Upper lobe of left lung (tissue), 6 donors: ENCODE data around the gene SLC45A3. TPM values are rescaled to one million over a fixed set of nuclear protein-coding genes. Genes with fewer than 3 reads are reported as not detected.

ENCODE experiments used
- ATAC-seq, 2 donors: fragments of 200-7000 bp; cut with Tn5 transposase; one replicate each; pipeline ENCODE4 v1.9.1; 2022; ENCODE audit warnings: mild to moderate bottlenecking in 2 of 2, moderate library complexity in 2 of 2; ENCODE audit not compliant: low FRiP score in 2 of 2
- DNase-seq, 2 donors: peaks; one replicate each; pipeline ENCODE4 v3.0.0-alpha.2; 2019 to 2020
- H3K27ac ChIP-seq, 4 donors: fragments of 200-600 bp; sonication (generic); one replicate each; pipeline ENCODE4 v1.5.1; 2016 to 2019
- H3K27me3 ChIP-seq, 4 donors: fragments of 200-600 bp; sonication (generic); one replicate each; pipeline ENCODE4 v1.5.1; 2017 to 2019
- H3K36me3 ChIP-seq, 4 donors: fragments of 200-600 bp; sonication (generic); one replicate each; pipeline ENCODE4 v1.5.1; 2016 to 2019
- H3K4me1 ChIP-seq, 4 donors: fragments of 200-600 bp; sonication (generic); one replicate each; pipeline ENCODE4 v1.5.1; 2018 to 2019
- H3K4me3 ChIP-seq, 4 donors: fragments of 200-600 bp; sonication (generic); one replicate each; pipeline ENCODE4 v1.5.1; 2017 to 2019; ENCODE audit warnings: mild to moderate bottlenecking in 2 of 4, moderate library complexity in 1 of 4
- H3K9me3 ChIP-seq, 4 donors: fragments of 200-600 bp; sonication (generic); one replicate each; pipeline ENCODE4 v1.5.1; 2018 to 2019
- EP300 ChIP-seq, 4 donors: sonication (generic); formaldehyde crosslinking; IDR thresholded peaks; one replicate each; pipeline ENCODE4 v1.5.1; 2017; ENCODE audit warnings: antibody characterized with exemption in 4 of 4, control low read depth in 2 of 4
- POLR2A ChIP-seq, 4 donors: fragments of 450-650 bp; IDR thresholded peaks; one replicate each; pipeline ENCODE4 v1.5.1; 2016 to 2017; ENCODE audit warnings: antibody characterized with exemption in 4 of 4, mild to moderate bottlenecking in 2 of 4
- POLR2AphosphoS5 ChIP-seq, 2 donors: sonication (generic); formaldehyde crosslinking; IDR thresholded peaks; one replicate each; pipeline ENCODE4 v1.5.1; 2017; ENCODE audit warnings: antibody characterized with exemption in 2 of 2
- WGBS, 2 donors: methylation state at CpG; one replicate each; pipeline ENCODE4 v1.1.5; 2017 to 2018; 5-methylcytosine and 5-hydroxymethylcytosine counted together
- total RNA-seq, 6 donors: library from RNA; depleted of rRNA in 4 of 6; stranded (reverse); fragments of >200 nt in 4 of 6; gene quantifications; one replicate each; pipeline versions ENCODE4 v1.1.0 to v1.2.1, GENCODE V29; 2016 to 2021
- TF ChIP-seq, protein P1 (sequence below), 6 experiments: fragments of 450-650 bp in 4 of 6; fragments of 200-600 bp in 2 of 6; sonication (generic) in 2 of 6; IDR thresholded peaks; one replicate each; pipeline ENCODE4 v1.5.1; 2016 to 2019; ENCODE audit warnings: antibody characterized with exemption in 6 of 6
- donor health status: DM: no; HTN: no; CAD: no; lungs with moderate emphysema.
- donor health status: DM: no; HTN: yes; CAD: no; lungs with severe emphysema.

The SLC45A3 gene
- total RNA-seq, 6 donors from 2014 or later = 2.1 to 9.9 (median 4.1) TPM

DNA sequence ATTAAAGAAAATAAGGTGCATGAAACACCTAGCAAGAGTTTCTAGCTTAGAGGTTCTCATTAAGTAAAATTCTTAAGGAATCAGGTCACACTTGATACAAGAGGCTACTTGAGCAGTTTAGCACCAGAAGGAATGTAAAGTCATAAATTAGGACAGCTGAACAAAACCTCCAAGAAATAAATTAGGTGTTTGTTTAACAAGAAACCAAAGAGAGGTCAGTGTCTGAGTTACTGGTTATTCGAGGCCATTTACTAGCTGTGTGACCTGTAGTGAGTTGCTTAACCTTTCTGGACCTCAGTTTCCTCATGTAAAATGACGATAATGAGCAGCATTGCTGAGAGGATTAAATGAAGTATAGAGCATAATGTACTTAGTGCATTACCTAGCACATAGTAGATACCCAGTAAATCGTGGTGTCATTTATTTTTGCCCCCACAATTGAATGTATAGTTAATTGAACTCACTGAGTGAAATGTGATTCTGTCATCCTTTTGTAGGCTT is 47.6 kb downstream of the SLC45A3 start:
- no peaks in the 10 kb centered on the region for H3K9me3 ChIP-seq
- peak overlapping the region; percentile 92 to 98 (median 95) for H3K27ac ChIP-seq
- H3K4me3 ChIP-seq = peak overlapping the region in 3 of 4 donors; percentile 72 to 84 (median 82)
- H3K4me1 ChIP-seq = peaks cover 23 to 34% (median 23%) of the 10 kb centered on the region in 4 donors
- ATAC-seq = no peak
- 46 to 61% methylated on average over 3 of the region's 3 CpGs for WGBS, 2 donors
- H3K27me3 ChIP-seq = no peaks in the 10 kb centered on the region
- H3K36me3 ChIP-seq = no peaks in the 10 kb centered on the region
- no peak for DNase-seq
- TF ChIP-seq EP300 (IDR thresholded peaks at IDR 0.05) = no peak
- no peak for TF ChIP-seq POLR2A (IDR thresholded peaks at IDR 0.05)
- TF ChIP-seq POLR2AphosphoS5 (IDR thresholded peaks at IDR 0.05) = no peak
- TF ChIP-seq, protein P1, sequence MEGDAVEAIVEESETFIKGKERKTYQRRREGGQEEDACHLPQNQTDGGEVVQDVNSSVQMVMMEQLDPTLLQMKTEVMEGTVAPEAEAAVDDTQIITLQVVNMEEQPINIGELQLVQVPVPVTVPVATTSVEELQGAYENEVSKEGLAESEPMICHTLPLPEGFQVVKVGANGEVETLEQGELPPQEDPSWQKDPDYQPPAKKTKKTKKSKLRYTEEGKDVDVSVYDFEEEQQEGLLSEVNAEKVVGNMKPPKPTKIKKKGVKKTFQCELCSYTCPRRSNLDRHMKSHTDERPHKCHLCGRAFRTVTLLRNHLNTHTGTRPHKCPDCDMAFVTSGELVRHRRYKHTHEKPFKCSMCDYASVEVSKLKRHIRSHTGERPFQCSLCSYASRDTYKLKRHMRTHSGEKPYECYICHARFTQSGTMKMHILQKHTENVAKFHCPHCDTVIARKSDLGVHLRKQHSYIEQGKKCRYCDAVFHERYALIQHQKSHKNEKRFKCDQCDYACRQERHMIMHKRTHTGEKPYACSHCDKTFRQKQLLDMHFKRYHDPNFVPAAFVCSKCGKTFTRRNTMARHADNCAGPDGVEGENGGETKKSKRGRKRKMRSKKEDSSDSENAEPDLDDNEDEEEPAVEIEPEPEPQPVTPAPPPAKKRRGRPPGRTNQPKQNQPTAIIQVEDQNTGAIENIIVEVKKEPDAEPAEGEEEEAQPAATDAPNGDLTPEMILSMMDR (IDR thresholded peaks at IDR 0.05) = no peak

DNA sequence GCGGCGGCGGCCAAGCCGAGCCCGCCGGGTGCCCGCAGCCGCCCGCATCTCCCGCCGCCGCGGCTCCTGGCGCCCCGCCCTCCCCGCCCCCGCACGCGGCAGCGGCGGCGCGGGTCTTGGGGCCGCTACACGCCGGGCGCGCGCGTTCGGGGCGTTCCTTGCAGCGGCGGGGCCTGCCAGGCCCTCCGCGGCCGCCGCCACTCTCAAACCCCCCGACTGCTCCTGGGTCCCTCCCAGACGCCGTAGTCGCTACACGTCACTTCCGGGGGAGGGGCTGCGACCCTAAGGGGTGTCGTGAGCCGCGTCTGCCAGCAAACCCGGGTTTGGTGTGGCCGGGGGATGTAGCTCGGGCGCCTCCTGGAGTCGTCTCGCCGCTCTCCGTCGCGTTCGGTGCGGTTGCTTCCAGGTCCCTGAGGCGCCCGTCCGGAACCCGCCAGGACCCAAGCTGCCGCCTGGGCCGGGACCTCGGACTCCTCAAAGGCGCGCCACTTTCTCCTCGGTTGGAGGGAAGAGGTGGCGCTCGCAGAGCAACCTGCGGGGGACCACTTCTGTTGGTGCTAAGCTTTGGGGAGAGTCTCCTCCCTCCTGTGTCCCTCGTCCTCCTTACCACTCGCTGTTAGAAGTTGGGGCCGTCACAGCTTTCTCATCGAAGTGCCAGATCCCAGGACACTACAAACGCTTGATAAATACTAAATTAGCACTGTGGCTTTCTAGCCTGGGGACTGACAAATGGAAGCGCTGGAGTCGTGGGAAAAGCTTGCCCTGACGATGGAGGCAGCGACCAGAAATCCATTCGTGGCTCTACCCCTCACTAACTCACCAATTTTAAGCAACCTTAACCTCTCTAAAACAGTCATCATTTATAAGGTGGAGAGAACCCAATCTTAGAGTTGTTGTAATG is 48.3 kb downstream of the SLC45A3 start, which contains the start of gene ELK4:
TSS of gene ELK4 (minus strand) at position 244 of the 901 bp plus-strand sequence. CDS start 8,129 bp downstream, outside the sequence.
- H3K4me1 ChIP-seq = peaks cover 23 to 33% (median 23%) of the 10 kb centered on the region in 4 donors
- ATAC-seq (peak; percentile 98), DNase-seq (peak; percentile 97 to 98)
- peak within 1 kb of the TSS; percentile 57 to 84 (median 77) for H3K4me3 ChIP-seq
- no peaks in the 10 kb centered on the region for H3K9me3 ChIP-seq
- H3K27me3 ChIP-seq = no peaks in the 10 kb centered on the region
- TF ChIP-seq, protein P1 (IDR thresholded peaks at IDR 0.05) = peak; percentile 65 to 95 (median 84)
- peak in 1 of 4 donors; percentile 64 for TF ChIP-seq EP300 (IDR thresholded peaks at IDR 0.05)
- TF ChIP-seq POLR2AphosphoS5 (IDR thresholded peaks at IDR 0.05) = peak; percentile 91 to 96
- peak in 3 of 4 donors; percentile 61 to 94 (median 85) for TF ChIP-seq POLR2A (IDR thresholded peaks at IDR 0.05)
- H3K27ac ChIP-seq = peak within 1 kb of the TSS; percentile 92 to 98 (median 95)
- no peaks in the 10 kb centered on the region for H3K36me3 ChIP-seq
- WGBS, 2 donors = 1 to 2% methylated on average over 25 to 29 of the region's 83 CpGs

DNA sequence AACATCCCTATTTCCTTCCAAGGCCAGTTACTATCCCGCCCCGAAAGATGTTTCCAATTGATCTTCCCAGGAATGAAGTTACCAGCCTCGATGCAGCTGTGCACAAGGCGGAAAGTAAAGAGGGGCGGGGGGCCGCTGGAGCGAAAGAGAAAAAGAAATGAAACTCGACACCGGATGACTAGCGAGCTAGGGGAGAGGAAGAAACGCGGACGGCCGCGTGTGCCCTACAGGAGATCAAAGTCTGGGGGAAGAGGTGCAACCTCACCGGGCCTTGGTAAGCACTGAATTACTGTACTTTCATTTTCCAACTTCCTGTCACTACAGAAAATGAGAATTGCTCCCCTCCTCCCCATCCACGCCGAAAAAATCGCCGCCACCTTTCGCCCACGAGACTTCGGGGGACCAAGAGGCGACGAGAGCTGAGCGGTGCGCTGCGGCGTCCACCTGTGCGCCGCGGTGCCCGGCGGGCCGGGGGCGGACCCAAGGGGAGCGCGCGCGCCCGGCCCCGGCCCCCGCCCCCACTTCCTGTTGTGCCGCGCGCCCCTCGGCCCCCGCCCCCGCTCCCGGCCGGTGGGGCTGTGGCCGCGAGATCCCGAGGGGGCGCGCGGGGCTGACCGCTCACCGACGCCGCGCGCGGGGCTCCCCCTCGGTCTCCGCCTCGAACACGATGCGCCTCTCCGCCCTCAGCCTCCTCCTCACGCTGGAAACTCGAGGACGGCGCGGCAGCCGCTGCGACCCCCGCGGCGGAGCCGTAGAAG is 49.1 kb downstream of the SLC45A3 start:
- Histone ChIP-seq H3K4me1 (peaks cover 23 to 28% (median 24%) of the 10 kb centered on the region in 4 donors), H3K9me3 (no peaks in the 10 kb centered on the region), H3K27ac (peak overlapping the region; percentile 92 to 98 (median 95)), H3K27me3 (no peaks in the 10 kb centered on the region), H3K36me3 (no peaks in the 10 kb centered on the region), H3K4me3 (peak overlapping the region; percentile 57 to 84 (median 77))
- DNase-seq = peak; percentile 67 to 94
- TF ChIP-seq, protein P1 (IDR thresholded peaks at IDR 0.05) = no peak
- TF ChIP-seq POLR2AphosphoS5 (IDR thresholded peaks at IDR 0.05) (no peak), POLR2A (IDR thresholded peaks at IDR 0.05) (peak in 1 of 4 donors; percentile 25), EP300 (IDR thresholded peaks at IDR 0.05) (no peak)
- ATAC-seq = peak; percentile 66 to 69
- 0% methylated on average over 22 to 23 of the region's 81 CpGs for WGBS, 2 donors

DNA sequence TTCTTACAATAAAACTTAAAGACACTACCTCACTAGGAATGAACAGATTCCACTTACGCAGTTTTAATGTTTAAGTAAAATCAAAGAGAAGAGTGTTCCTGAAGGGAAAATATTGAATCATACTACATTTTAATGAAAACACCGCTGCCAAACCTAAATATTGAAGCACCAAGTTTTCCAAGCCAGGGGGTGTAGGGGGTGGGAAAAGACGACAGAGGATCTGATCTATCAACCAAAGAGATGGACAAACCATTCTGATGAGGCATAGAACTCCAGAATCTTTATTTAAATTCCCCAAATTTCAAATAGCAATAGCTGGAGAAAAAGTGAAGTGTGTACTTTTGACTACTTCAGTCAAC is 49.7 kb downstream of the SLC45A3 start:
- Histone ChIP-seq H3K4me3 (peak overlapping the region; percentile 57 to 84 (median 77)), H3K4me1 (peaks cover 23 to 29% (median 26%) of the 10 kb centered on the region in 4 donors), H3K27ac (peak overlapping the region; percentile 92 to 98 (median 95)), H3K27me3 (no peaks in the 10 kb centered on the region), H3K9me3 (no peaks in the 10 kb centered on the region), H3K36me3 (no peaks in the 10 kb centered on the region)
- 11 to 12% methylated on average over 3 of the region's 3 CpGs for WGBS, 2 donors
- no peak for ATAC-seq
- TF ChIP-seq POLR2AphosphoS5 (IDR thresholded peaks at IDR 0.05) (no peak), EP300 (IDR thresholded peaks at IDR 0.05) (no peak), POLR2A (IDR thresholded peaks at IDR 0.05) (no peak)
- DNase-seq = no peak
